Measurements from ENCODE around the gene MYO16.
"Not testable (repeated sequence)": the region's sequence is repeated elsewhere in the genome, so short reads cannot be mapped to it uniquely, and the experiment has no call there.

MYO16 gene

GRCh38 chr13:109074436-109074835, 445.0 kb downstream of the MYO16 start:
- DNase-seq (ENCODE audit: low spot score), result no peak

- DNase-seq (ENCODE audit: low spot score), result no peak
Observed at GRCh38 chr13:109074853-109075252, 445.4 kb downstream of the MYO16 start.

- DNase-seq (ENCODE audit: low spot score), result no peak
Observed at GRCh38 chr13:109087916-109088623, 458.7 kb downstream of the MYO16 start.

- no peak for DNase-seq (ENCODE audit: low spot score)
Observed at GRCh38 chr13:109088624-109088917, 459.2 kb downstream of the MYO16 start.

GRCh38 chr13:109090796-109091195, 461.4 kb downstream of the MYO16 start:
- DNase-seq (ENCODE audit: low spot score), result no peak

DNA sequence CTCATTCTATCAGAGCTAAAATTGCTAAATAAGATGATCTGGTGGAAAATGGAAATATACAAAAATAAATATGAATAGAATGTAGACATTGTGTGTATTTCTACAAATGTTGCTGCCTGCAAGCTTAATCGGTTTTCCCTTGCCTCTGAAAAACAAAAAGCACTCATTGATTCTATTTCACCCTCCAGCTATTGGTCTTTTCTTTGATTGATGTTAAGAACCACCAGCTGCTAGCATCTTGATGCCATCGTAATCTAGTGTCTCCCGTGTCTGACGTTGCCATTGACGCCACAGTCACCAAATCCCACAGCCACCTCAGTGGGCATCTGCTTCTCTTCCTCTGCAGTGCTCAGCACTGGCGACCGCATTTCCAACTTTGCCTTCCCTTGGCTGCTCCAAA, 461.8 kb downstream of the MYO16 start:
- DNase-seq (ENCODE audit: low spot score), result no peak

- DNase-seq (ENCODE audit: low spot score), result not testable (repeated sequence)
Observed at GRCh38 chr13:109092186-109092585, 462.8 kb downstream of the MYO16 start.

GRCh38 chr13:109093998-109094397, 464.6 kb downstream of the MYO16 start:
- no peak for DNase-seq (ENCODE audit: low spot score)

- no peak for DNase-seq (ENCODE audit: low spot score)
Observed at GRCh38 chr13:109095126-109095525, 465.7 kb downstream of the MYO16 start.

GRCh38 chr13:109096101-109096500, 466.7 kb downstream of the MYO16 start:
- DNase-seq (ENCODE audit: low spot score), result no peak

DNA sequence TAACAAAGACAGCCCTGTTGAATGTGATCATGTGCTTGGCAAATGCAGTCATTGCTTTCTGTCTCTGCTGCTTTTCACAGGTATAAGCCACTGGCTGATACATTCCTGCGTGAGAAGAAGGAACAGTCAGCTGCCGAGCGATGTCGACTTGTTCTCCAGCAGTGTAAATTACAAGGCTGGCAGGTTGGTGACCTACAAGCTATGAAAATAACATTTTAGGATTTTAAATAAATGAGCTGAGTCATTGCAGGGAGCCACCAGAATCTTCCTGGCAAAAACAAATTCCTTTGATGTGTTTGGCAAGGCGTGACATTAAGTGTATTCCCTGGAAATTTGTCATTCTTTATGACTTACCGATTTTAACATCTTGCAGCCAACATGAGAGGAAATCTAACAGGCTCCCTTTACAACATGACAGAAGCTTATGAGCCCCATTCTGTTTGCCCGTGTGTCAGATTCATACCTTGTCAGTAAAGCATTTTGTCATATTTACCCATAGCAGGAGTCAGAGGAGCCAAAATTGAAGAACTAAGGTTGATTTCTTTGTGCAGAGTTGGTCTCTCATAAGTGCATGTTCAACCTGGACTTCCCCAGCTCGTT, 471.4 kb downstream of the MYO16 start:
- no peak for DNase-seq (ENCODE audit: low spot score)

- no peak for DNase-seq (ENCODE audit: low spot score)
Observed at GRCh38 chr13:109101550-109102144, 472.2 kb downstream of the MYO16 start.

GRCh38 chr13:109105899-109106298, 476.5 kb downstream of the MYO16 start:
- DNase-seq (ENCODE audit: low spot score), result no peak

DNA sequence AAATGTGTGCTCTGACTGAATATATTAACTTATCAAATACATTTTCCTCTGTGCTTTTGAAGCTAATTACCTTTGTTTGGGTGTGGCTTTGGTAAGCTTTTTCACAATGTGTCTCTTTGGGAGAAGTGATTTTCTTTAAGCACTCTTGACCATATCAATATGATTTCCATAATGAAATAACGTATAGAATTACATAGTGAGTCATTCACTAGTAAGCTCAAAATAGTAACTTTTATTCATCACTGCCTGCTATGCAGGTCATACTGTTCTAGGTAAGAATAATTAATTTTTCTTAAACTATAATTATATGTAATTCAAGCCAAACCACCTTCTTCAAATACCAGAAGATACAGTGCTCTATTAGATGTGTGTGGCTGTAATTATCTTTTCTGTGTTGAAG, 480.7 kb downstream of the MYO16 start:
- no peak for DNase-seq (ENCODE audit: low spot score)

GRCh38 chr13:109111141-109111540, 481.7 kb downstream of the MYO16 start:
- no peak for DNase-seq (ENCODE audit: low spot score)

- DNase-seq (ENCODE audit: low spot score), result no peak
Observed at GRCh38 chr13:109113427-109113826, 484.0 kb downstream of the MYO16 start.

DNA sequence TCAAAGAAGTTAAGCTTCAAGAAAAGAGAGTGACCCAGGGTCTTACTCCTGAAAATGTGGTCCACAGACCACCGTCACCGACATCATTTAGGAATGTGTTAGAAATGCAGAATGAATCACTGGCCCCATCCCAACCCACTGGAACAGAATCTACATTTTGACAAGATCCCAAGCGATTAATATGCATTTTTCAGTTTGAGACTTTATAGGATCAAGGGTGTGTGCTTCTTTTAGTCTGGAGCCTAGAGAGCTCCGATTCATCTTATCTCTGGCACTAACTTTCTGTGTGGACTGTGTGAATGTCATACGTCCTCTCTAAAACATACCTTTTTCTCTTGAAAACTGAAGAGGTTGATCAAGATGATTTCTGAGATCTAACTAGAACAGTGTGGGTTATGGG, 484.8 kb downstream of the MYO16 start:
- DNase-seq (ENCODE audit: low spot score), result no peak

DNA sequence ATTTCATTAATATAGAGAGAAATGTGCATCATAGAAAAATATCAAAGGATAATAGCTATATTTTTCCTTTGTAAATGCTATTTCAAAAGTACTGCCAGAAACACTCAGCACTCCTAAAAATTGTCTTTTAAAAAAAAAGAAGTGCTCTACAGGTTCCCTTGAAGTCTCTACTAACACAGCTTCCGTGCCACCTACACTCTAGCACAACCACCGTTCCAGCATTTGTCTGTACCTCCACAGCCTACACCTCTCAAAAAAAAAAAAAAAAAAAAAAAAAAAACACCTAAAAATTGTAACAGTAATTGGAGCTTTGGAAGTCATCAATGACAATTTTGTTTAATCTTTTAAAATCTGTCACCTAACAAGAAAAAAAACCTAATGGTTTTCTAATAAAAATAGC, 485.6 kb downstream of the MYO16 start:
- no peak for DNase-seq (ENCODE audit: low spot score)

DNA sequence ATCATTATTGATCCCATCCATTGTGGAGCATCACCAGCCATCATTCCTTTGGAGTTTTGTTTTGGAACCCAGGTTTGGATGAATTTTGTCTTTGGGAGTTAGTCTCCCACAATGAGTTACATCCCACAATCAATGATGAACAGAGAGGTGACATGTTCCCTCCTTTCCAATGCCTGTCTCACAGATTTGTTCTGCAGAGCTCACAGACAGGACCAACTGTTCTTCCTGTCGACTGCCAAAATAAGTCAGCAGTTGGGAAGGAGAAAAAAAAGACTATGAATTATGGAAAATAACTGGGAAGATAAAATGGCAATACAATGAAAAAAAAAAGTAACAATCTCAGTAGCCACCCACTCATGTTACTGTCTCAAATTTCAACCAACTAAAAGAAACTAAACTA, 489.1 kb downstream of the MYO16 start:
- no peak for DNase-seq (ENCODE audit: low spot score)

- no peak for DNase-seq (ENCODE audit: low spot score)
Observed at GRCh38 chr13:109119896-109120295, 490.5 kb downstream of the MYO16 start.

GRCh38 chr13:109121826-109122225, 492.4 kb downstream of the MYO16 start:
- no peak for DNase-seq (ENCODE audit: low spot score)

DNA sequence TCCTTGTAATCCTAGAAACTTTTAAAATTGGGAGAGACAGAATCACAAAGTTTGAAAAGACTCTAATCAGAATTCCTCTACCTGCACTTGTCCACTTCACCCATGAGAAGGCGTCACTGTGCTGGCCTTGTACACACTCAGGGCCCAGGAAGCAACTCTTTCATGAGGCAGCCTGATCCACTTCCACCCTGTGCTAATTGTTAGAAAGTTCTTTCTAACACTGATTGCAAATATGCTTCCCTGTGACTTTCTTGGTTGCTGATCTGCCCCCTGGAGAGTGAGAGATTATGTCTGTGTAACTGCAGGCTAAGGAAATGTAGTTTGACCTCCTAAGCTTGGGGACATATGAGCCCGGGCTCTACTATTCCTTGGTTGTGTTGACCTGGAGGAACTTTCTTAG, 494.6 kb downstream of the MYO16 start:
- DNase-seq (ENCODE audit: low spot score), result no peak

DNA sequence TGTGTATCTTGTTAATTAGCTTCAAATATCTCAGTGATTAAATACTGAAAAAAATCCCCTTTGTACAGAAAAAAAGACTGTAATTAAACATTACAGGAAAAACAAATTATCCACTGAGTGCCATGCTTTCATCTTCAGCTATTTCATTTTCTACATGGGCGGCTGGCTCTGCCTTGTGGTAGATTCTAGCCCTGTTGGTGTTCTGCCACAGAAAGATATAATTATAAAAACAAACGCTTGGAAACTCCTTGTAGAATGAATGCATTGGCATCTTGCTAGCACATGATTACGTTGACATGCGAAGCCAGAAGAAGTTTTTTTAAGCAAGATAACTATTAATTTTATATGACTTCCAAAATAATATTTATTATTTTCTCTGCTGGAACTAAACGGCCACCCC, 496.8 kb downstream of the MYO16 start:
- no peak for DNase-seq (ENCODE audit: low spot score)

Measured in iPS-NIHi11 (cell line).